Keratinocyte (primary cell): Measurements from ENCODE around the gene GINS1. TPM values are rescaled to one million over a fixed set of nuclear protein-coding genes. Genes with fewer than 3 reads are reported as not detected.

Experiments used
- DNase-seq: peaks from one replicate; pipeline ENCODE4 v3.0.0-alpha.2; 2011; ENCODE audit warnings: low read depth, missing footprints, low spot score
- FAIRE-seq: peaks from 2 replicates; lab custom pipeline; 2011; peaks lifted over from hg19 to GRCh38; lab: Jason Lieb, UNC
- H2AFZ ChIP-seq: 2 replicates; pipeline ENCODE4 v1.6.0; 2012; ENCODE audit warnings: low read length, control low read depth, inconsistent platforms; ENCODE audit not compliant: control insufficient read depth
- H3K27ac ChIP-seq: 2 replicates; pipeline ENCODE4 v1.5.1; 2011; ENCODE audit warnings: low read length; ENCODE audit not compliant: control insufficient read depth, insufficient read depth
- H3K27me3 ChIP-seq: 3 replicates; pipeline ENCODE4 v1.6.0; 2011; ENCODE audit warnings: low read length; ENCODE audit not compliant: control insufficient read depth, insufficient read depth; ENCODE audit errors: extremely low read depth
- H3K36me3 ChIP-seq, 2 experiments: 2 replicates in 1 of 2; 3 replicates in 1 of 2; pipeline ENCODE4 v1.5.1; 2011; ENCODE audit warnings: low read length in 2 of 2, mild to moderate bottlenecking in 1 of 2; ENCODE audit not compliant: control insufficient read depth in 2 of 2, insufficient read depth in 2 of 2; ENCODE audit errors: extremely low read depth in 1 of 2
- H3K4me1 ChIP-seq: 3 replicates; pipeline ENCODE4 v1.5.1; 2011; ENCODE audit warnings: low read length; ENCODE audit not compliant: control insufficient read depth, insufficient read depth; ENCODE audit errors: extremely low read depth
- H3K4me2 ChIP-seq: 3 replicates; pipeline ENCODE4 v1.6.0; 2011; ENCODE audit warnings: low read depth, low read length; ENCODE audit not compliant: control insufficient read depth, insufficient read depth; ENCODE audit errors: extremely low read depth
- H3K4me3 ChIP-seq, 3 experiments: fragments of 200-600 bp in 1 of 3; sonication (generic) in 1 of 3; 2 replicates in 2 of 3; 3 replicates in 1 of 3; pipeline ENCODE4 v1.5.1; 2011 to 2016; ENCODE audit warnings: low read length in 3 of 3, mild to moderate bottlenecking in 3 of 3, control low read depth in 2 of 3, inconsistent platforms in 1 of 3, low read depth in 1 of 3, mixed read lengths in 1 of 3, mixed run types in 1 of 3, moderate library complexity in 1 of 3; ENCODE audit not compliant: control insufficient read depth in 2 of 3, insufficient read depth in 2 of 3; ENCODE audit errors: extremely low read depth in 1 of 3
- H3K79me2 ChIP-seq: 2 replicates; pipeline ENCODE4 v1.6.0; 2012; ENCODE audit warnings: low read length; ENCODE audit not compliant: control insufficient read depth, insufficient read depth
- H3K9ac ChIP-seq: 3 replicates; pipeline ENCODE4 v1.6.0; 2011; ENCODE audit warnings: low read length; ENCODE audit not compliant: control insufficient read depth, insufficient read depth; ENCODE audit errors: extremely low read depth
- H3K9me1 ChIP-seq: 3 replicates; pipeline ENCODE4 v1.6.0; 2011; ENCODE audit warnings: low read length; ENCODE audit not compliant: control insufficient read depth, insufficient read depth; ENCODE audit errors: extremely low read depth
- H3K9me3 ChIP-seq: 2 replicates; pipeline ENCODE4 v1.5.1; 2012; ENCODE audit warnings: low read depth, low read length; ENCODE audit not compliant: control insufficient read depth
- H4K20me1 ChIP-seq: 3 replicates; pipeline ENCODE4 v1.6.0; 2011; ENCODE audit warnings: low read length; ENCODE audit not compliant: control insufficient read depth, insufficient read depth; ENCODE audit errors: extremely low read depth
- EZH2 ChIP-seq: IDR thresholded peaks from one replicate; pipeline ENCODE4 v1.6.1; 2012; ENCODE audit warnings: inconsistent platforms, mild to moderate bottlenecking, low read length, moderate library complexity
- dilution Hi-C: fragments of 300-500 bp; cut with MboI; formaldehyde crosslinking; loops from one replicate; pipeline ENCODE4 v1.7.0; 2020; ENCODE audit warnings: low sequenced_read_pairs; ENCODE audit not compliant: extremely low pct_ligation_motif_present
- polyA plus RNA-seq, 5 experiments: library from polyadenylated mRNA; depleted of rRNA in 3 of 5; stranded (reverse) in 3 of 5; stranded (forward) in 1 of 5; unstranded in 1 of 5; fragments of >200 nt; gene quantifications; 1 replicate in 1 of 5; 2 replicates in 3 of 5; 3 replicates in 1 of 5; pipeline versions ENCODE4 v1.2.1 to v1.2.3, GENCODE V29; 2011 to 2012; ENCODE audit warnings: missing spikeins in 2 of 5, low read depth in 1 of 5, low replicate concordance in 1 of 5
- TF ChIP-seq, protein P1 (sequence below), 3 experiments: IDR thresholded peaks in 1 of 3; conservative IDR thresholded peaks in 1 of 3; optimal IDR thresholded peaks in 1 of 3; 2 replicates in 2 of 3; 3 replicates in 1 of 3; pipeline versions ENCODE3 to v1.5.1; 2011; ENCODE audit warnings: low read length in 3 of 3, mild to moderate bottlenecking in 3 of 3, moderate library complexity in 2 of 3, control low read depth in 1 of 3, inconsistent platforms in 1 of 3; ENCODE audit not compliant: insufficient read depth in 2 of 3; ENCODE audit errors: extremely low read depth in 1 of 3

GINS1 gene
- polyA plus RNA-seq, 1 donor (not counting 4 experiments of a cell fraction or from before 2014, with no cell fraction given): 12.5 TPM

DNA sequence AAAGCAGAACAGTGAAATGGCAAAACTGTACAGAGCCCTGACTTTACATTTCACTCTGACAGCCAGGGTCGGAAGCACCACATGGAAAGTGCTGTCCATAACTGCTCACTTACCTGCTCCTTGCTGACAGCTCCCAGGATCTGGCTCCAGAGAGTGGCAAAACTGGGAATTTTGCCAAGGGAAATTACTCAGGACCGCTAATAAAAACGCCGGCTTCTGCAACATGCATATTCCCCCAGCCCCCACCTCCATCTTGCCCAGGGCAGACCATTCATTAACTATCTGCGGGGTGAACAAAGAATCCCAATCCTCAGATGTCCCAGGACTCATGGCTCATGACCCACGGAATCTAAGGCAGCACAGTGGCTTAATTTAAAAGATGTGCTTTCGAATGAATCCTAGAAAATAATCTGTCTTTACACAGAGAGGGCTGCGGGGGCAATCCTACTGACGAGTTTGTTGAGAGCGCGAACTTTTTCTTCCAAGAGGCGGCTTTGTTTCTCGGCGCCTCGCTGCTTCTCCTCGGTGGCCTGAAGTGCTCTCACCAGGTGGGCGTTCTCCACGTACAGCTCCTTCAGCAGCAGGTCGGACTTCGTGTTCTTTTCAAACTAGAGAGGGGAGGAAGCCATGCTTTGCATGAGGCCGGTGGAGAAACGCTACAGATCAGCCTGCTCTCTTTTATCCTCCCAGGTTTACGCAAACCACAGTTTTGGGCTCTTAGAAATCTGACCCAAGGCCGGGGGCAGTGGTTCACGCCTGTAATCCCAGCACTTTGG, 45.8 kb downstream of the GINS1 start:
- DNase-seq: no peak
- Histone ChIP-seq H3K4me3 (no peak overlapping the region), H3K36me3 (no peaks in the 10 kb centered on the region), H3K27me3 (no peaks in the 10 kb centered on the region), H2AFZ (no peak overlapping the region), H3K9me1 (no peaks in the 10 kb centered on the region), H3K9ac (no peak overlapping the region), H3K27ac (no peak overlapping the region), H3K79me2 (no peaks in the 10 kb centered on the region), H4K20me1 (no peaks in the 10 kb centered on the region), H3K9me3 (no peaks in the 10 kb centered on the region), H3K4me2 (no peak overlapping the region), H3K4me1 (no peaks in the 10 kb centered on the region)
- TF ChIP-seq, protein P1, sequence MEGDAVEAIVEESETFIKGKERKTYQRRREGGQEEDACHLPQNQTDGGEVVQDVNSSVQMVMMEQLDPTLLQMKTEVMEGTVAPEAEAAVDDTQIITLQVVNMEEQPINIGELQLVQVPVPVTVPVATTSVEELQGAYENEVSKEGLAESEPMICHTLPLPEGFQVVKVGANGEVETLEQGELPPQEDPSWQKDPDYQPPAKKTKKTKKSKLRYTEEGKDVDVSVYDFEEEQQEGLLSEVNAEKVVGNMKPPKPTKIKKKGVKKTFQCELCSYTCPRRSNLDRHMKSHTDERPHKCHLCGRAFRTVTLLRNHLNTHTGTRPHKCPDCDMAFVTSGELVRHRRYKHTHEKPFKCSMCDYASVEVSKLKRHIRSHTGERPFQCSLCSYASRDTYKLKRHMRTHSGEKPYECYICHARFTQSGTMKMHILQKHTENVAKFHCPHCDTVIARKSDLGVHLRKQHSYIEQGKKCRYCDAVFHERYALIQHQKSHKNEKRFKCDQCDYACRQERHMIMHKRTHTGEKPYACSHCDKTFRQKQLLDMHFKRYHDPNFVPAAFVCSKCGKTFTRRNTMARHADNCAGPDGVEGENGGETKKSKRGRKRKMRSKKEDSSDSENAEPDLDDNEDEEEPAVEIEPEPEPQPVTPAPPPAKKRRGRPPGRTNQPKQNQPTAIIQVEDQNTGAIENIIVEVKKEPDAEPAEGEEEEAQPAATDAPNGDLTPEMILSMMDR (optimal IDR thresholded peaks at IDR 0.05 in 1 of 3, IDR thresholded peaks at IDR 0.05 in 1 of 3, conservative IDR thresholded peaks at IDR 0.05 in 1 of 3; ENCODE audit: extremely low read depth in 1 of 3, insufficient read depth in 2 of 3, low read length in 3 of 3): no peak
- no peak for TF ChIP-seq EZH2
- no peak for FAIRE-seq
- dilution Hi-C loops: no loop called here

DNA sequence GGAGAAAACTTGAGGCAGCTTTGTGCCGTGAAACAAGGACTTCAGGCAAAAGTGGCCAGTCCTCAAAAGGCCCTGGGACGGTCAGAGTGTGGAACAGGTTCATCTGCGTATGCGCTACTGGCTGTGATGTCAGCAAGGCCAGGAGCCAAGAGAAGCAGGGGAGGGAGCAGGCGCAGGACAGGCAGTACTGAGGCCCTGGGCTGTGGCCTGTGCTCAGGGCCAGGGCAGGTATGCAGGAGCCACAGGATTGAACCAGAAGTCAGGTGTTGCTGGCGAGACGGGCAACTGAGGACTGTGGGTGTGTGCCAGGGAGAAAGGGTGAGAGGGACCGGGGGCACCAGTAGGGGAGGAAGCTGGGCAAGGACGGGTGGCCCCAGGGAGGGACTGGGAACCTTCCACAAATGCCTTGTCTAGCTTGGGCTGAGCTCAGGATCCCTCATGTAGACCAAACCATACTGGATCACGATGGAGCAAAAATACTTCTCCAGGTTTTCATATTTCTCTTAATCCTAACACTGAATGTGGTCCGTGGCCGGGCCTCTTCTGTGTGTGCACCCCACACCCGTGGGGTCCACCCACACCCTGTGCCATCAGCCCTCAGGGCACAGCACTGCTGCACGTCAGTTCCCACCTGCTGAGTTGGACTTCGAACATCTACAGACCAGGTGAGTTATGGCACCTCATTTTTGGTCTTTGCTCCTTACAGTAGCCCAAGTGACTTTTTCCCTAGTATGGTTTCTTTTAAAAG, 46.9 kb downstream of the GINS1 start:
- Histone ChIP-seq H3K27ac (no peak overlapping the region), H3K27me3 (no peaks in the 10 kb centered on the region), H3K4me2 (no peak overlapping the region), H3K9ac (no peak overlapping the region), H3K9me3 (no peaks in the 10 kb centered on the region), H3K4me3 (no peak overlapping the region), H3K36me3 (no peaks in the 10 kb centered on the region), H3K4me1 (no peaks in the 10 kb centered on the region), H3K79me2 (no peaks in the 10 kb centered on the region), H2AFZ (no peak overlapping the region), H4K20me1 (no peaks in the 10 kb centered on the region), H3K9me1 (no peaks in the 10 kb centered on the region)
- no peak for DNase-seq
- TF ChIP-seq, protein P1 (optimal IDR thresholded peaks at IDR 0.05 in 1 of 3, IDR thresholded peaks at IDR 0.05 in 1 of 3, conservative IDR thresholded peaks at IDR 0.05 in 1 of 3; ENCODE audit: extremely low read depth in 1 of 3, insufficient read depth in 2 of 3, low read length in 3 of 3): no peak
- dilution Hi-C loops: no loop called here
- FAIRE-seq: no peak
